HEK293 (cell line): ENCODE data around the gene C4orf36.

Source experiments
- CTCF ChIP-seq: fragments of 450-650 bp; formaldehyde crosslinking; IDR thresholded peaks from 2 replicates; pipeline ENCODE4 v1.5.1; 2016; ENCODE audit warnings: missing biosample characterization, missing genetic modification characterization
- ZBTB7A ChIP-seq: fragments of 450-650 bp; formaldehyde crosslinking; IDR thresholded peaks from 2 replicates; pipeline ENCODE4 v1.5.1; 2016; ENCODE audit warnings: low read depth, missing biosample characterization, missing genetic modification characterization
- ZNF24 ChIP-seq: fragments of 450-650 bp; formaldehyde crosslinking; IDR thresholded peaks from 2 replicates; pipeline ENCODE4 v1.5.1; 2016; ENCODE audit warnings: missing biosample characterization, missing genetic modification characterization
- ZNF530 ChIP-seq: fragments of 450-650 bp; formaldehyde crosslinking; IDR thresholded peaks from 2 replicates; pipeline ENCODE4 v1.5.1; 2016; ENCODE audit warnings: low read depth, missing biosample characterization, missing genetic modification characterization
- ZNF580 ChIP-seq: fragments of 450-650 bp; formaldehyde crosslinking; IDR thresholded peaks from 2 replicates; pipeline ENCODE4 v1.5.1; 2016; ENCODE audit warnings: missing biosample characterization, missing genetic modification characterization
- ZSCAN16 ChIP-seq: fragments of 450-650 bp; formaldehyde crosslinking; IDR thresholded peaks from 2 replicates; pipeline ENCODE4 v1.5.1; 2016; ENCODE audit warnings: missing biosample characterization, missing genetic modification characterization
- TF ChIP-seq, protein P1 (sequence below): fragments of 450-650 bp; formaldehyde crosslinking; IDR thresholded peaks from 2 replicates; pipeline ENCODE4 v1.5.1; 2017; ENCODE audit warnings: missing biosample characterization, mild to moderate bottlenecking, missing genetic modification characterization, moderate library complexity
- TF ChIP-seq, protein P2 (sequence below): fragments of 450-650 bp; formaldehyde crosslinking; optimal IDR thresholded peaks from 2 replicates; pipeline ENCODE3; 2016; ENCODE audit warnings: missing biosample characterization, mild to moderate bottlenecking, missing genetic modification characterization

- no peak for TF ChIP-seq CTCF (tag by site-specific recombination)
- no peak for TF ChIP-seq ZBTB7A
- TF ChIP-seq ZNF530 (tag by site-specific recombination) = no peak
- no peak for TF ChIP-seq ZNF24
- TF ChIP-seq, protein P1, sequence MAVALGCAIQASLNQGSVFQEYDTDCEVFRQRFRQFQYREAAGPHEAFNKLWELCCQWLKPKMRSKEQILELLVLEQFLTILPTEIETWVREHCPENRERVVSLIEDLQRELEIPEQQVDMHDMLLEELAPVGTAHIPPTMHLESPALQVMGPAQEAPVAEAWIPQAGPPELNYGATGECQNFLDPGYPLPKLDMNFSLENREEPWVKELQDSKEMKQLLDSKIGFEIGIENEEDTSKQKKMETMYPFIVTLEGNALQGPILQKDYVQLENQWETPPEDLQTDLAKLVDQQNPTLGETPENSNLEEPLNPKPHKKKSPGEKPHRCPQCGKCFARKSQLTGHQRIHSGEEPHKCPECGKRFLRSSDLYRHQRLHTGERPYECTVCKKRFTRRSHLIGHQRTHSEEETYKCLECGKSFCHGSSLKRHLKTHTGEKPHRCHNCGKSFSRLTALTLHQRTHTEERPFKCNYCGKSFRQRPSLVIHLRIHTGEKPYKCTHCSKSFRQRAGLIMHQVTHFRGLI (tag by site-specific recombination) = no peak
- TF ChIP-seq ZNF580 (tag by site-specific recombination) = no peak
- TF ChIP-seq, protein P2, sequence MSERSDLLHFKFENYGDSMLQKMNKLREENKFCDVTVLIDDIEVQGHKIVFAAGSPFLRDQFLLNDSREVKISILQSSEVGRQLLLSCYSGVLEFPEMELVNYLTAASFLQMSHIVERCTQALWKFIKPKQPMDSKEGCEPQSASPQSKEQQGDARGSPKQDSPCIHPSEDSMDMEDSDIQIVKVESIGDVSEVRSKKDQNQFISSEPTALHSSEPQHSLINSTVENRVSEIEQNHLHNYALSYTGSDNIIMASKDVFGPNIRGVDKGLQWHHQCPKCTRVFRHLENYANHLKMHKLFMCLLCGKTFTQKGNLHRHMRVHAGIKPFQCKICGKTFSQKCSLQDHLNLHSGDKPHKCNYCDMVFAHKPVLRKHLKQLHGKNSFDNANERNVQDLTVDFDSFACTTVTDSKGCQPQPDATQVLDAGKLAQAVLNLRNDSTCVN = no peak
- no peak for TF ChIP-seq ZSCAN16 (tag by site-specific recombination)
Measured at GRCh38 chr4:86872135-86872534, 20.1 kb downstream of the C4orf36 start.
